Thymus (tissue), 11 donors: ENCODE results near the gene LARP4B. TPM values are rescaled to one million over a fixed set of nuclear protein-coding genes. Genes with fewer than 3 reads are reported as not detected.

Experiments used
- DNase-seq, 9 donors: peaks; one replicate each; pipeline ENCODE4 v3.0.0-alpha.2; 2013; ENCODE audit warnings: low spot score in 9 of 9, low read depth in 6 of 9, missing footprints in 1 of 9
- H3K27ac ChIP-seq, 2 donors: one replicate each; pipeline ENCODE4 v1.5.1; 2013; ENCODE audit warnings: control low read depth in 1 of 2, low read depth in 1 of 2, low read length in 1 of 2, mild to moderate bottlenecking in 1 of 2, moderate library complexity in 1 of 2
- H3K27me3 ChIP-seq, 2 donors: one replicate each; pipeline ENCODE4 v1.5.1; 2013; ENCODE audit warnings: low read length in 1 of 2; ENCODE audit not compliant: control insufficient read depth in 2 of 2, insufficient read depth in 1 of 2
- H3K36me3 ChIP-seq, 2 donors: one replicate each; pipeline ENCODE4 v1.5.1; 2013; ENCODE audit warnings: low read length in 1 of 2, mild to moderate bottlenecking in 1 of 2, moderate library complexity in 1 of 2; ENCODE audit not compliant: control insufficient read depth in 2 of 2, insufficient read depth in 2 of 2
- H3K4me1 ChIP-seq, 2 donors: one replicate each; pipeline ENCODE4 v1.5.1; 2013; ENCODE audit warnings: low read length in 2 of 2; ENCODE audit not compliant: control insufficient read depth in 2 of 2, insufficient read depth in 2 of 2
- H3K4me3 ChIP-seq, 2 donors: one replicate each; pipeline ENCODE4 v1.5.1; 2013; ENCODE audit warnings: low read length in 2 of 2, control low read depth in 1 of 2, mild to moderate bottlenecking in 1 of 2
- H3K9me3 ChIP-seq, 2 donors: one replicate each; pipeline ENCODE4 v1.5.1; 2013; ENCODE audit warnings: low read length in 1 of 2, mild to moderate bottlenecking in 1 of 2; ENCODE audit not compliant: control insufficient read depth in 2 of 2, insufficient read depth in 1 of 2
- WGBS: extraction: QIAGEN DNeasy Blood & Tissue Kit; methylation state at CpG from one replicate; pipeline ENCODE4 v1.1.7; 2013; 5-methylcytosine and 5-hydroxymethylcytosine counted together
- polyA plus RNA-seq: library from polyadenylated mRNA; stranded (reverse); fragments of 200-250 nt; gene quantifications from one replicate; pipeline ENCODE4 v1.2.3, GENCODE V29; 2013
- total RNA-seq: library from RNA; stranded (reverse); fragments of 120-200 nt; gene quantifications from one replicate; pipeline ENCODE4 v1.2.4, GENCODE V29; 2013
- donor health status: healthy.

The LARP4B gene
- total and polyA plus RNA-seq, 2 donors = 19.3 to 22.0 TPM

DNA sequence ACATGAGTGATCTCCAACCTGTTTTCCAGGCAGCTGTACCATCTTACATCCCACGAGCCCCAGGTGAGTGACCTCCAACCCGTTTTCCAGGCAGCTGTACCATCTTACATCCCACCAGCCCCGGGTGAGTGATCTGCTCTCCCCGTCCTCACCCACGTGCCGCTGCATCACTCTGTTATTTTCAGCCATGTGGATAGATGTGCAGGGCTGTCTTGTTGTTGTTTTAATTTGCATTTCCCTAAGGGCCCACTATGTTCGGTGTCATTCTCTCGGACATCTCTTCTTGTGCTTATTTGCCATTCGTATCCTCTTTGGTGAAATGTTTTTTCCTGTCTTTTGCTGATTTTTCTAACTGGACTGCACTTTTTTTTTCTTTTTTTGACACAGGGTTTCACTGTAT, 17.9 kb upstream of the LARP4B start:
- H3K9me3 ChIP-seq = no peaks in the 10 kb centered on the region
- no peak overlapping the region for H3K4me3 ChIP-seq
- no peak overlapping the region for H3K27ac ChIP-seq
- WGBS = 94% methylated on average over 9 of the region's 9 CpGs
- H3K36me3 ChIP-seq = no peaks in the 10 kb centered on the region
- no peaks in the 10 kb centered on the region for H3K27me3 ChIP-seq
- no peaks in the 10 kb centered on the region for H3K4me1 ChIP-seq
- no peak for DNase-seq

DNA sequence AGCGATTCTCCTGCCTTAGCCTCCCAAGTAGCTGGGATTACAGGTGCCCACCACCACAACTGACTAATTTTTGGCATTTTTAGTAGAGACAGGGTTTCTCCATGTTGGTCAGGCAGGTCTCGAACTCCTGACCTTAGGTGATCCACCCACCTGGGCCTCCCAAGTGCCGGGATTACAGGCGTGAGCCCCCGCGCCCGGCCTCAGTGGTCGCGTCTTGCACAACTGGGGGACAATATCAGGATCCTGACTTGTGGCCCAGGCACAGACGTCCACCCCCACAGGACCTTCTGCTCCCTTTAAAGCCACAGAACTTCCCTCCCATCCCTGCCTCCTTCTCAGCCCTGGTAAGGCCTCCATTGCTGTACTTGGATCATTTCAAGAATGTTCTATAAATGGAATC, 16.8 kb upstream of the LARP4B start:
- Histone ChIP-seq H3K4me3 (no peak overlapping the region), H3K27ac (no peak overlapping the region), H3K9me3 (no peaks in the 10 kb centered on the region), H3K4me1 (no peaks in the 10 kb centered on the region), H3K36me3 (no peaks in the 10 kb centered on the region), H3K27me3 (no peaks in the 10 kb centered on the region)
- no peak for DNase-seq
- WGBS = 97% methylated on average over 10 of the region's 10 CpGs

- Histone ChIP-seq H3K27me3 (no peaks in the 10 kb centered on the region), H3K9me3 (no peaks in the 10 kb centered on the region), H3K4me3 (no peak overlapping the region), H3K4me1 (no peaks in the 10 kb centered on the region), H3K36me3 (no peaks in the 10 kb centered on the region), H3K27ac (no peak overlapping the region)
- WGBS = 97% methylated on average over 10 of the region's 10 CpGs
- no peak for DNase-seq
These were observed 16.4 kb upstream of the LARP4B start for GRCh38 chr10:947881-948280.

- no peak overlapping the region for H3K4me3 ChIP-seq
- 97% methylated on average over 9 of the region's 9 CpGs for WGBS
- no peaks in the 10 kb centered on the region for H3K9me3 ChIP-seq
- no peaks in the 10 kb centered on the region for H3K27me3 ChIP-seq
- no peak for DNase-seq
- no peak overlapping the region for H3K27ac ChIP-seq
- H3K4me1 ChIP-seq = no peaks in the 10 kb centered on the region
- no peaks in the 10 kb centered on the region for H3K36me3 ChIP-seq
These were observed 15.5 kb upstream of the LARP4B start for GRCh38 chr10:947051-947450.

- Histone ChIP-seq H3K27ac (no peak overlapping the region), H3K36me3 (no peaks in the 10 kb centered on the region), H3K4me3 (no peak overlapping the region), H3K9me3 (no peaks in the 10 kb centered on the region), H3K27me3 (no peaks in the 10 kb centered on the region), H3K4me1 (no peaks in the 10 kb centered on the region)
- 97% methylated on average over 6 of the region's 6 CpGs for WGBS
- DNase-seq = no peak
These were observed 14.3 kb upstream of the LARP4B start for GRCh38 chr10:945778-946177.

DNA sequence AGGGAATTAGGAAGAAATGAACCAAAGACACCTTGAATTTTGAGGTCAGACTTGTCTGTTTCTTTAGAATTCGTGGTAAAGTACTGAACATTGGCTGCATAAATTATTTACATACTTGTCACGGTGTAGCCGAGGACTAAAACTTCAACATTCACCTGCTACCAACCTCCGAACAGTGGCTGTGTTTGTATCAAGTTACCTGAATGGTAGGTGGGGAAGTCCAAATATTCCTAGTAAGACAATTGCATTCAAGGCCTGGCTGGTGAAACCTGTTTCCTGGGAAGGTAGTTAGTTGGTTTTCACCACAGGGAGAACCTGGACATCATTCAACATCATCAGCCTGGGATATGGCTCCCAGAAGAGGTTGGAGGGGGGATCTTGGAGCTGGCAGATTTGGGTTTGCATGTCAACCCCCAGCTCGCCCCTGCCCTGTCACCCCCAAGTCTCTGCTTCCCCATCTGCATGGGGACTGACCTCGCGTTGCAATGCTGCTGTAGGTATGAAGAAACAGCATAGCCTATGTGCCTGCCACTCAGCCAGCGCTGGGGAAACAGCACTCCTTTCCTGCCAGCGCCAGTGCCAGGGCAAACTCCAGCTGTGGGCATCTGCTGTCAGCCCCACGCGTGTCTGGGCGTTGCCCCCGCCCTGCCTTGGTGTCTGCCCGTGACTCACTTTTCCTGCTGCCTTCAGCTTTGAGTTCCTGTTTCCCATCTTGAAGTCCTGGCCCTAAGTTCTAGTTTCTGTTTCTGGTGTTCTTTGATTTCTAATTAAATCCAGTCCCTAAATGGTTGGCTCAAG, 12.7 kb upstream of the LARP4B start:
- Histone ChIP-seq H3K27me3 (no peaks in the 10 kb centered on the region), H3K27ac (no peak overlapping the region), H3K4me1 (peaks cover 3 to 4% of the 10 kb centered on the region in 2 donors), H3K36me3 (no peaks in the 10 kb centered on the region), H3K4me3 (no peak overlapping the region), H3K9me3 (no peaks in the 10 kb centered on the region)
- DNase-seq = peak in 1 of 9 donors; percentile 10
- 42% methylated on average over 14 of the region's 14 CpGs for WGBS

DNA sequence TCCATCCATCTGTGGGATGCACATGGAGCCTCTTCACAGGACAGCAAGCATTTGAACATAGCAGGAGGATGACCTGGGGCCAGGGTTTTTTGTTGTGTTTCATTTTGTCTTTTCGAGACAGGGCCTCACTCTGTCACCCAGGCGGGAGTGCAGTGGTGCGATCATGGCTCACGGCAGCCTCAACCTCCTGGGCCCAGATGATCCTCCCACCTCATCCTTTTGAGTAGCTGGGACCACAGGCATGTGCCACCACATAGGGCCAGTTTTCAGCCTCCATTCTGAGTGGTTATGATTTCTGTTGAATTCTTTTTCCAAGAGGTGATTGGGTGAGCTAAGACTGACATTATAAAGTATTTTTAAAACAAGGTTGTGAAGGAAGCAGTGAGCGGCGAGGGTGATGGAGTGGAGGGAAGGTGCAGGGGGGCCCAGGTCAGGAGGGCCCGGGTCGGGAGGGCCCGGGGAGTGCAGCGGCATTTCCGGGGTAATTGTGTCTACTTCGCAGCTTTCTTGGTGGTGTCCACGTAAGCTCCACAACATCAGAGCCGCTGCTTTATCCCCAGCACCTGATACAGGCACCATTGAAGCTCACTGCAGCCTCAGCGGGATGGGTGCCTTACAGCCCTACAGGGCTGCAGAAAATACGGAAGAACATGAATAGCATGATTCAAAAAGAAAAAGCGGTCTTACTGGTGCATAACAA, 12.0 kb upstream of the LARP4B start:
- DNase-seq = no peak
- no peak overlapping the region for H3K27ac ChIP-seq
- 94% methylated on average over 17 of the region's 17 CpGs for WGBS

GRCh38 chr10:938941-939678, 7.6 kb upstream of the LARP4B start:
- H3K4me1 ChIP-seq = peaks cover 5 to 9% of the 10 kb centered on the region in 2 donors
- no peaks in the 10 kb centered on the region for H3K9me3 ChIP-seq
- 74% methylated on average over 10 of the region's 10 CpGs for WGBS
- H3K27ac ChIP-seq = peak overlapping the region in 1 of 2 donors; percentile 14
- no peak overlapping the region for H3K4me3 ChIP-seq
- peak in 1 of 9 donors; percentile 45 for DNase-seq
- no peaks in the 10 kb centered on the region for H3K27me3 ChIP-seq
- no peaks in the 10 kb centered on the region for H3K36me3 ChIP-seq

More for the DNA sequence above, 12.0 kb upstream of the LARP4B start:
- peaks cover 5 to 9% of the 10 kb centered on the region in 2 donors for H3K4me1 ChIP-seq
- H3K27me3 ChIP-seq = no peaks in the 10 kb centered on the region
- H3K9me3 ChIP-seq = no peaks in the 10 kb centered on the region
- H3K36me3 ChIP-seq = no peaks in the 10 kb centered on the region
- H3K4me3 ChIP-seq = no peak overlapping the region
